Activated naive CD8-positive, alpha-beta T cell (primary cell): Measurements from ENCODE around the gene SHC3.

Experiments
- H3K27ac Mint-ChIP-seq: one replicate; pipeline ENCODE4 v1.8.0; 2021; ENCODE audit warnings: mixed read lengths
- H3K27me3 Mint-ChIP-seq: one replicate; pipeline ENCODE4 v1.8.0; 2021; ENCODE audit warnings: mixed read lengths
- H3K36me3 Mint-ChIP-seq: one replicate; pipeline ENCODE4 v1.8.0; 2021; ENCODE audit warnings: mixed read lengths
- H3K4me1 Mint-ChIP-seq: one replicate; pipeline ENCODE4 v1.8.0; 2021; ENCODE audit warnings: low read depth, mixed read lengths
- H3K4me3 Mint-ChIP-seq: one replicate; pipeline ENCODE4 v1.8.0; 2021; ENCODE audit warnings: mild to moderate bottlenecking, mixed read lengths
- H3K9me3 Mint-ChIP-seq: one replicate; pipeline ENCODE4 v1.8.0; 2021; ENCODE audit warnings: low read depth, mixed read lengths

SHC3 gene

DNA sequence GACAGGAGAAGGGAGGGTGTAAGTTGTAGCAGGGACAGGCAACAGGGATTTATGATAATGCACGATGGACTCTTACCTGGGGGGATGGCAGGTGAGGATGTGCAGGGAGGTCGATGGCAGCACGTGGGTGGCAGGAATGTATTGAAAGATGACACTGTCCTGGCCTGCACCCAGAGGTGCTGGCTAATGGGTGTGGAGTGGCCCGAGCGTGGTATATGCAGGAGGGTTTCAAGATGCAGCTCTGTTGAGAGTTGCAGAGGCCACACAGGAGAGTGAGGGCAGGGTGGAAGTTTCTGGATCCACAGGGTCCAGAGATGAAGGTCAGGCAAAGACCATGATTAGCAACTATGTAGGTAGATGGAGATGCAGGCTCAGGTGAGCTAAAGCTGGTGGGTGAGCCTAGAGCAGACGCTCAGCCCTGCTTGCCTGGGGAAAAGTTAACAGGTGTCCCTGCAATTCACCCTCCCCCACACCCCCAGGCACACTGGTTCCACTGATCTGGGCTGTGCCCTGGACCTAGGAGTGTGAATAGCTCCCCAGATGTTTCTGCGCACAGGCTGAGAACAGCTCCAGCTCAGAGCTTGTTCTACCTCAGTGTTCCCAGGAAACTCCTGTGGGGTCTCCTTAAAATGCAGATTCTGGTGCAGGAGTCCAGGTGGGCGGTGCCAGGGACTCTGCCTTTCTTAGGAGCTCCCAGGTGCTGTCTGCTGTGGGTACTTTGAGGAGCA is 208.8 kb downstream of the SHC3 start:
- H3K4me1 Mint-ChIP-seq, result no peaks in the 10 kb centered on the region
- no peaks in the 10 kb centered on the region for H3K36me3 Mint-ChIP-seq
- H3K27me3 Mint-ChIP-seq, result peaks cover 3% of the 10 kb centered on the region
- no peaks in the 10 kb centered on the region for H3K9me3 Mint-ChIP-seq
- no peak overlapping the region for H3K4me3 Mint-ChIP-seq
- no peak overlapping the region for H3K27ac Mint-ChIP-seq

DNA sequence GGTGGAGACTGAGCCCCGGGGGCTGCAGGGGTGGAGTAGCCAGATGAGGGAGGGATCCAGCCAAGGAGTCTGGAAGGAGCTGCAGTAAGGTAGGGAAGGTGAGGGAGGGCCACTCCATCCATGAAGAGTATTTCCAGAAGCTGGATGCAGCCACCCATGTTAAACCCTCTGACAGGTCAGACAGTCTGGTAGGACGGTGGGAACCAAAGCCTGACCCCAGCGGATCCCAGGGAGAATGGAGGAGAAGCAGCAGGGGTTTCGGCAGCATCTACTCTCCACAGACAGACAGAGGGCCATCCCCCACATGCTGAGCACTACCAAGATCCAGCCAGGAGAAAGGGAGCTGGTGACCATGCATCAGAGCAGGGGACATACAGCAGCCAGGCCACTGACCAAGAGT is 209.8 kb downstream of the SHC3 start:
- H3K27me3 Mint-ChIP-seq, result peaks cover 3% of the 10 kb centered on the region
- H3K36me3 Mint-ChIP-seq, result no peaks in the 10 kb centered on the region
- H3K9me3 Mint-ChIP-seq, result no peaks in the 10 kb centered on the region
- no peaks in the 10 kb centered on the region for H3K4me1 Mint-ChIP-seq
- no peak overlapping the region for H3K4me3 Mint-ChIP-seq
- no peak overlapping the region for H3K27ac Mint-ChIP-seq

DNA sequence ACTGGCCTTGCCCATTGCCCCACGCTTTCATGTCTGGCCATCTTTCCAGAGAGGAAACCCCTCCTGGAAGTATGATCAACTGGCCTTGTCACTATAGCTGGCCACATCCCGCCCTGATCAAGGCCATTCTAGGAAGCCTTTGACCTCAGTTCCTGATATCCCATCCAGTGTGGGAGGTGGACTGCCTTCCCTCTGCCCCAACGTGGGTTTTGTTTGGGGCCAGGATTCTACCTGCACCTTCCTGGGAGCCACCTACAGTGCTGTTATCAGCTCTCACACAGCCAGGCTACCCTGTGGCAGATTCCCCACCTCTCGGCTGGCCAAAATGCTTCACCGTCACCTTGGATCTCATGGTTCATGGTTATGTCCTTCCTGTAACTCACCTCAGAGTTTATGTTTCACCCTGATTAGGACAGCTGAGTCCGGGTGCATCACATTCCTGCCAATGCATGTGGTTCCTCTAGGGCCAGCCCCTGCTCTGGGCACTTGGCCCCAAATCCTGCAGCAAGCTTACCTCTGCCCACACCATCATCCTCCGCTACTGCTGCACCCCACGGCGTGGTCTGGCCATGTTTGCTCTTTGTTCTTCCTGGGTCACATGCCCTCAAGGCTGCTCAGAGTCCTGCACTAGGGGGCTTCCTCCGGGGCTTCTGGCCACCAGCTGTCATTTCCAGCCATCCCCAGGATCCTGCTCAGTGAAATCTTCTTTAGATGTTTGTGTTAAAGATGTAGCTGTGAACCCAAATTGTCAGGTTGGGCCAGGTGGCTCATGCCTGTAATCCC is 211.5 kb downstream of the SHC3 start:
- Mint-ChIP-seq H3K9me3 (no peaks in the 10 kb centered on the region), H3K4me1 (no peaks in the 10 kb centered on the region), H3K4me3 (no peak overlapping the region), H3K27me3 (peaks cover 3% of the 10 kb centered on the region), H3K36me3 (no peaks in the 10 kb centered on the region), H3K27ac (no peak overlapping the region)

DNA sequence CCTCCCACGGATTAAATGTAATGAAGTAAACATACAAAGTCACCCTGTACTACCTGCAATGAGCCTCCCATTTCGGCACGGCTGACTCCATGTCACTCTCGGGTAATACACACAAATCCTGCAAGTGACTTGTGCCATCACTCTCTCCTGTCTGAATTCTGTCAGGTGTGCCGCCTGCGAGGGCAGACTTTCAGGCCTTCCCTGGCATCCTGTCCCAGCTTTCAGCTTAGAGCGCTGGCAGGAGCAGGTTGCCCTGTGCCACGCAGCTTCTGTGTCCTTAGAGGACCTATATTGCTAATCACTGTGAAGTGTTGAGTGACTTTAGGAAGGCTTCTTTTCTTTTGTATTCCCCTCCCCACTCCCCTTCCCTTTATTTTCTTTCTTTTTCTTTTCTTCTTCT is 213.1 kb downstream of the SHC3 start:
- no peak overlapping the region for H3K4me3 Mint-ChIP-seq

DNA sequence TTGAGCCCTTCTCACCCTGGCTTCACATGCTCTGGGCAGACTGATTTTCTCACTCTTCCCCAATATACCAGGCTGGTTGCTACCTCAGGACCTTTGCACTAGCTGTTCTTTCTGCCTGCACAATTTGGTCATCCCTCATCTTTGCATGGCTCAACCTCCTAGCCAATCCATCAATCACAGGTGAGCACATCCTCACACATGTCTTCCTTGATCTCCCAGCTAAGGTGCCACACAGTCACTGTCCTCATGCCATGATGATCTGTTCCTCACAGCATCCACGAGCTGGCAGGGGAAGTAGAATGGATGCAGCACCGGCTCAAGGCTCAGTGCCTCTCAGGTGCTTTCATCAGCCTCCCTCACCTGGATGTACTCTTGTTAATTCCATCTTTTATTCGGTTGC is 218.0 kb downstream of the SHC3 start:
- no peak overlapping the region for H3K4me3 Mint-ChIP-seq
- H3K36me3 Mint-ChIP-seq, result no peaks in the 10 kb centered on the region
- H3K9me3 Mint-ChIP-seq, result no peaks in the 10 kb centered on the region
- H3K27me3 Mint-ChIP-seq, result peaks cover 5% of the 10 kb centered on the region
- H3K4me1 Mint-ChIP-seq, result no peaks in the 10 kb centered on the region
- no peak overlapping the region for H3K27ac Mint-ChIP-seq

More for the DNA sequence above, 213.1 kb downstream of the SHC3 start:
- Mint-ChIP-seq H3K27ac (no peak overlapping the region), H3K27me3 (peaks cover 8% of the 10 kb centered on the region), H3K9me3 (no peaks in the 10 kb centered on the region), H3K4me1 (no peaks in the 10 kb centered on the region), H3K36me3 (no peaks in the 10 kb centered on the region)

DNA sequence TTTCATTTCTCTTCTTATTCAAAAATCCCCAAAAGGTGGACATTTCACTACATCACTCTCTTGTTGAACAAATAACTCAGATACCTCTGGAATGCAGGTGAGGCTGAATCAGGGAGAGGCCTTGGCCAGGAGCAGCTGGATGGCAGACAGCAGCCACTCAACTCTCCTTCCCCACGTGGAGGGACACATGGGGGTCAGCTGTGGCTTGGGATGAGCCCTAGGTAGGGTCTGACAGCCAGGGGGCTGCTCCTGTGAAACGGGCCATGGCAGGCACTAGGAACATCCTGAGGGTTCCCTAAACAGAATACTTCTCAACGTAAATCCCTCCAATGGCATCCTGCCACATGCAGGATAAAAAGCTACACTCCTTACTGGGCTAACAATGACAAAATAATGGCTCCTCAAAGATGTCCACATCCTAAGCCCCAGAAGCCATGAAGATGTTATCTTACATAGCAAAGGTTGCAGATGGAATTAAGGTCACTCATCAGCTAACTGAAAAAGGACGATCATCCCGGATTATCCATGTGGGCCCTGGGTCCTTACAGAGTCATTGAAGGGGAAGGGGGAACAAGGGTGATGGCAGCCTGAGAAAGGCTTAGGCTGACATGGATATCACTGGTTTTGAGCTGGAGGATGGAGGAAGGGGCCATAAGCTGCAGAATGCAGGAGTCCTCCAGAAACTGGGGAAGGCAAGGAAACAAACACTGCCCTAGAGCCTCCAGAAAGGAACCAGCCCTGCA is 218.7 kb downstream of the SHC3 start:
- Mint-ChIP-seq H3K9me3 (no peaks in the 10 kb centered on the region), H3K4me1 (no peaks in the 10 kb centered on the region), H3K36me3 (no peaks in the 10 kb centered on the region), H3K27me3 (peaks cover 7% of the 10 kb centered on the region), H3K4me3 (no peak overlapping the region), H3K27ac (no peak overlapping the region)

DNA sequence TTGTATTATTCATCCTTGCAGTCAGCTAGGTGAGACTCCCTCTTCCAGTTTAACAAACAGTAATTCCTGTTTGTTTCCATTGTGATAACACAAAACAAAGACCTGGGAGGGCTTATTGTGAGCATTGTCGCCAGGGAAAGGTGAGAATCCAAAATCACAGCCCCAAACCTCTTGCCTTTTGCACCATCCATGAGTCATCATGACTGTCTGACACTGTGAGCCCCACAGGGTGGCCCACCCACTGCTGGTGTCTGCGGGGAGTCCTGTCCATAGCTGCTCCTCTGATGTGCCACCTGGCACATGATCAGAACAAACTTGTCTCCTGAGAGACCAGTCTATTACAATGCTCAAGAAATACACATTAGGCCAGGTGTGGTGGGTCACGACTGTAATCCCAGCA is 221.1 kb downstream of the SHC3 start:
- no peak overlapping the region for H3K4me3 Mint-ChIP-seq
- no peaks in the 10 kb centered on the region for H3K36me3 Mint-ChIP-seq
- no peaks in the 10 kb centered on the region for H3K4me1 Mint-ChIP-seq
- no peaks in the 10 kb centered on the region for H3K9me3 Mint-ChIP-seq
- H3K27me3 Mint-ChIP-seq, result peaks cover 7% of the 10 kb centered on the region
- no peak overlapping the region for H3K27ac Mint-ChIP-seq
